ENCODE data around the gene SERINC4. TPM values are rescaled to one million over a fixed set of nuclear protein-coding genes. Genes with fewer than 3 reads are reported as not detected.
A peak's percentile ranks its signal among the peaks of the same experiment; 100 is the strongest.

SERINC4 gene
- total and polyA plus RNA-seq, 9 of the 15 experiments (the other 6 are each of a cell fraction or from before 2014, with no cell fraction given) = 0.14 to 0.86 (median 0.18) TPM; not detected in 2

DNA sequence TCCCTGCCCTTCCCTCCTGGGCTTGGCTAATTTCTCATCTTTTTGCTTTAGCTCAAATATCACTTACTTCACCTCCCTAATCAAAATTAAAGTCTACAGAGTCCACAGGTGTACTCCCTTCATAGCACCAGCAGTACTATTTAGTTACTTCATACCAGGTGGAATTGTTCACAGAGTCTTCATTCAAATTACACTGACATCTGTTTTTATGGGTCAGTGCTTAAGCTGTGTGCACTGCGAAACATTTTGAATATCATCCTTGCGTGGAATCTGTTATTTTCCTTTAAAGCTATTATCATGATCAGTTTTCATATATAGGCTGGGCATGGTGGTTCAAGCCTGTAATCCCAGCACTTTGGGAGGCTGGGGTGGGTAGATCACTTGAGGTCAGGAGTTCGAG lies 10.6 kb downstream of the SERINC4 start:
- intact Hi-C loops (cut with micrococcal nuclease) = no loop called here
- no peak for FAIRE-seq
- no TSS peak for BruUV-seq (replicated peaks)
- Histone ChIP-seq H3K27ac (ENCODE audit: extremely low read depth, low read depth, low read length) (peak overlapping the region; percentile 68), H3K9me3 (replicated peaks; ENCODE audit: control insufficient read depth, insufficient read depth, low read depth, low read length) (no peaks in the 10 kb centered on the region), H3K4me2 (ENCODE audit: insufficient read depth, low read length) (peak overlapping the region; percentile 65), H3K79me2 (ENCODE audit: control insufficient read depth, insufficient read depth, low read length) (peaks cover 24% of the 10 kb centered on the region), H3K27me3 (ENCODE audit: control insufficient read depth in 2 of 2, insufficient read depth in 2 of 2, low read length in 2 of 2) (no peaks in the 10 kb centered on the region), H3K4me3 (no peak overlapping the region), H3K9ac (ENCODE audit: insufficient read depth in 1 of 2, low read depth in 2 of 2, low read length in 2 of 2) (peak overlapping the region in 1 of 2 experiments; percentile 50; a peak in 1 of 4 replicates), H3K4me1 (replicated peaks in 1 of 2; ENCODE audit: control insufficient read depth in 2 of 2, insufficient read depth in 2 of 2, low read length in 2 of 2) (peaks cover 24 to 28% of the 10 kb centered on the region in 2 experiments), H2AFZ (ENCODE audit: low read depth, low read length) (peak overlapping the region; percentile 88), H3K36me3 (ENCODE audit: control insufficient read depth, insufficient read depth, low read length) (peaks cover 16% of the 10 kb centered on the region), H4K20me1 (replicated peaks; ENCODE audit: control insufficient read depth, insufficient read depth, low read length) (peaks cover 14% of the 10 kb centered on the region; the same call in 1 of the 2 replicates), H3K9me1 (ENCODE audit: control insufficient read depth, insufficient read depth, low read length) (peaks cover 7% of the 10 kb centered on the region)
- 100% methylated on average over 3 of the region's 3 CpGs for WGBS (ENCODE audit: insufficient coverage, low coverage, missing lambda C conversion rate)
- in situ Hi-C loops (cut with MboI) = no loop called here
- TF ChIP-seq NUFIP1 (IDR thresholded peaks at IDR 0.05; ENCODE audit: partially characterized antibody) = no peak
- TF ChIP-seq NCOA4 (IDR thresholded peaks at IDR 0.05; ENCODE audit: partially characterized antibody) = no peak
- TF ChIP-seq, protein P1, sequence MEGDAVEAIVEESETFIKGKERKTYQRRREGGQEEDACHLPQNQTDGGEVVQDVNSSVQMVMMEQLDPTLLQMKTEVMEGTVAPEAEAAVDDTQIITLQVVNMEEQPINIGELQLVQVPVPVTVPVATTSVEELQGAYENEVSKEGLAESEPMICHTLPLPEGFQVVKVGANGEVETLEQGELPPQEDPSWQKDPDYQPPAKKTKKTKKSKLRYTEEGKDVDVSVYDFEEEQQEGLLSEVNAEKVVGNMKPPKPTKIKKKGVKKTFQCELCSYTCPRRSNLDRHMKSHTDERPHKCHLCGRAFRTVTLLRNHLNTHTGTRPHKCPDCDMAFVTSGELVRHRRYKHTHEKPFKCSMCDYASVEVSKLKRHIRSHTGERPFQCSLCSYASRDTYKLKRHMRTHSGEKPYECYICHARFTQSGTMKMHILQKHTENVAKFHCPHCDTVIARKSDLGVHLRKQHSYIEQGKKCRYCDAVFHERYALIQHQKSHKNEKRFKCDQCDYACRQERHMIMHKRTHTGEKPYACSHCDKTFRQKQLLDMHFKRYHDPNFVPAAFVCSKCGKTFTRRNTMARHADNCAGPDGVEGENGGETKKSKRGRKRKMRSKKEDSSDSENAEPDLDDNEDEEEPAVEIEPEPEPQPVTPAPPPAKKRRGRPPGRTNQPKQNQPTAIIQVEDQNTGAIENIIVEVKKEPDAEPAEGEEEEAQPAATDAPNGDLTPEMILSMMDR (IDR thresholded peaks at IDR 0.05 in 2 of 3, conservative IDR thresholded peaks at IDR 0.05 in 1 of 3; ENCODE audit: insufficient read depth in 2 of 3, low read depth in 1 of 3, low read length in 3 of 3) = no peak
- TF ChIP-seq MCM2 (IDR thresholded peaks at IDR 0.05; ENCODE audit: low read depth) = no peak
- TF ChIP-seq BMI1 (IDR thresholded peaks at IDR 0.05; ENCODE audit: low read length) = no peak
- TF ChIP-seq ZBTB26 (CRISPR knock-in tag; IDR thresholded peaks at IDR 0.05) = no peak
- TF ChIP-seq YBX1 (IDR thresholded peaks at IDR 0.05) = no peak
- TF ChIP-seq HEY1 (CRISPR knock-in tag; IDR thresholded peaks at IDR 0.05; ENCODE audit: borderline replicate concordance) = no peak
- no peak for TF ChIP-seq CTBP1 (IDR thresholded peaks at IDR 0.05; ENCODE audit: borderline replicate concordance)
- no peak for TF ChIP-seq PBX2 (CRISPR knock-in tag; IDR thresholded peaks at IDR 0.05; ENCODE audit: low read depth)
- TF ChIP-seq PBX2 (tag; conservative IDR thresholded peaks at IDR 0.05; ENCODE audit: low read depth) = no peak
- no peak for TF ChIP-seq SMAD2 (IDR thresholded peaks at IDR 0.05; ENCODE audit: low read depth, low read length)
- POLR2A ChIA-PET = interaction anchor here (0.6 to 6.1 kb wide), 5 partner anchors 12 to 21 kb away, joined by 3 to 29 read pairs (median 8); partner anchors contain the start of genes ELL3, HYPK and SERINC4
- CTCF ChIA-PET (ENCODE audit: low intra/inter-chr PET ratio) = no interaction called here
- ATAC-seq = no peak
- no peak for DNase-seq (ENCODE audit: extremely low read depth in 1 of 4, low spot score in 3 of 4)
